ENCODE measurements around the gene GALNTL6.
"Not testable (repeated sequence)": the region's sequence is repeated elsewhere in the genome, so short reads cannot be mapped to it uniquely, and the experiment has no call there.

GALNTL6 gene

DNA sequence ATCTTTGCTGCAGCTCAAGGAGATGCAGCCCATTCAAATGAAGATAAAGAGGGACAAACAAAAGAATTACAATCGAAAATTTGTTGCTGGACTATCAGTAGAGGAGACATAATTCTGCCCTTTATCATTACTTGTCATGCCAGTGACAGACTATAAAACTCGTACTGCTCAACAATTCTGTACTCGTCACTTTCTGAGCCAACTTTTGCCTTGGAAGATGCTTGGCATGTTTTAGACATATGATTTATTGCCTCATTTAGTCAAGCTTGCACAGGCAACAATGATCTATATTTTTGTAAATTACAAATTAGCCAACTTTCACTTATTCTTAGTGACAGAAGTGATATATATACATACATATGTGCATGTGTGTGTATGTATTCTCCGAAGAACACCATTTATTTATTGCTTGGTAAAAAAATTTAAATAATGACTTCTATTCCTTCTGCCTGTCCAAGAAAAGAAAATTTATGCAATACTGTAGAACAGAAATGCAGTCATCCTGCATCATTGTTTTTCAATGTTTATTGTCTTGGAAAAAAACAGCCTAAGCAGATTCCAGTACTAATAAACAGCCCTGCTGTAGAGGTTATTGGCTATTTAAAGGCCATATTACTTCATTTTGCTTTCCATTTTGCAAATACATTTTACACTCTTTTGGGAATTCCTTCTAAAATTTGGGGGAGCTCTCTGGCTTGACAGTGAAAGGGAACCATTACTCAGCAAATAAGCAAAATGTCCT, 980.5 kb downstream of the GALNTL6 start:
- TF ChIP-seq CTCF (IDR thresholded peaks at IDR 0.05; ENCODE audit: low read depth, low read length): no peak
- no peak for DNase-seq (ENCODE audit: extremely low read depth, low read depth)

GRCh38 chr4:172794307-172794703, 981.1 kb downstream of the GALNTL6 start:
- no peak for TF ChIP-seq CTCF (IDR thresholded peaks at IDR 0.05; ENCODE audit: low read depth, low read length)

GRCh38 chr4:172797281-172797680, 984.1 kb downstream of the GALNTL6 start:
- DNase-seq (ENCODE audit: extremely low read depth, low read depth): not testable (repeated sequence)

More at GRCh38 chr4:172794307-172794703, 981.1 kb downstream of the GALNTL6 start:
- DNase-seq (ENCODE audit: extremely low read depth, low read depth): no peak

- TF ChIP-seq CTCF (IDR thresholded peaks at IDR 0.05; ENCODE audit: low read depth, low read length): no peak
- DNase-seq (ENCODE audit: extremely low read depth, low read depth): no peak
Observed at GRCh38 chr4:172802032-172802431, 988.8 kb downstream of the GALNTL6 start.

DNA sequence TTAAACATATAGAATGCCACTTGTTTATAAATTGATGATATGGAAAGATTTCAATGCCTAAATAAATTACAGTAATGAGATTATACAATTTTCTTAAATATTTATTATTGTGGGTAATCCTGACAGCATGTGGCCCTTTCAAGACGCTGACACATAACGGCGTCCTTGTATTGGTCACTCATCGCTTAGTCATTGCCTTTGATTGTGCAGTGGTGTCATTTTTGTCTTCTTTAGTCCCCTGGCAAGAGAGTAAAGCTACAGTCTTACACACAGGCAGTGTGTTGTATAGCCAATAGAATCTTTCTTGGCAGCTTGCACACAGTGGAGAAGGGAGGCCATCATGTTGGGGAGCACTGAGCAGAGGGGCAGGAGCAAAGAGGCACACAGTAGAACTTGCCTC, 993.6 kb downstream of the GALNTL6 start:
- TF ChIP-seq CTCF (IDR thresholded peaks at IDR 0.05; ENCODE audit: low read depth, low read length): no peak
- no peak for DNase-seq (ENCODE audit: extremely low read depth, low read depth)

DNA sequence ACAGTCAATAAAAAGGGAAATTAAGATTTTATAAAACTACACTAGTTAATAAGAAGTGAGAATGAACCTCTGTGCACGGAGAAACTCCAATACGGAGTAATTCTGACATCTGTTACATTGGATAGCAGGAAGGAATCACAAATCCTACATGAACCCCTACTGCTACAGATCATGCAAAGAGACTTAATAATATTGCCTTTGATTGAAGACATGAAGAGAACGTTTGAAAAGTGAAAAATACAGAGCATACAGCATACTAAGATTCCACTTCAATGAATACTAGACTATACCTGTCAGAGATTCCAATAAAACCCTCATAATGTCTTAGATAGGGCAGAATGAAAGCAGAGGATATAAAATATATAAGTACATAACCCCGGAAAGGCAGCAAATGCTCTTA, 995.0 kb downstream of the GALNTL6 start:
- no peak for TF ChIP-seq CTCF (IDR thresholded peaks at IDR 0.05; ENCODE audit: low read depth, low read length)
- no peak for DNase-seq (ENCODE audit: extremely low read depth, low read depth)

DNA sequence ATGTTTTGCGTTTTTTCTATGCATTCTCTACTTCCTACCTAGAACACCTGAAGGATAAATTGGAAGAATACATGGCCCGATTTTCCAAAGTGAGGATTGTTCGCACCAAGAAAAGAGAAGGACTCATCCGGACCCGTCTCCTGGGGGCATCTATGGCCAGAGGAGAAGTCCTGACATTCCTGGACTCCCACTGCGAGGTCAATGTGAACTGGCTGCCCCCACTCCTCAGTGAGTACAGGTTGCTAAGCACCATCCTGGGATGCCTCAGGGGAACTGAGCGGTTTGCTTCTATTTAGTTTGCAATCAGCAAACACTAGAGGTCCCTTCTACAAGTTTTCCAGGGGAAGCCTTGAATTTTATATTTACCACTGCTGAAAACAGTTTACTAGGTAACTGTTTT, 996.1 kb downstream of the GALNTL6 start:
- no peak for DNase-seq (ENCODE audit: extremely low read depth, low read depth)

More for the DNA sequence above, 996.1 kb downstream of the GALNTL6 start:
- no peak for TF ChIP-seq CTCF (IDR thresholded peaks at IDR 0.05; ENCODE audit: low read depth, low read length)

Data from AG09319 (cell line).